ENCODE measurements around the gene ITGB7. TPM values are rescaled to one million over a fixed set of nuclear protein-coding genes. Genes with fewer than 3 reads are reported as not detected.

ITGB7 gene
- total and polyA plus RNA-seq, 10 of the 15 experiments (the other 5 are each of a cell fraction or from before 2014, with no cell fraction given) = 54.5 to 487 (median 252) TPM

DNA sequence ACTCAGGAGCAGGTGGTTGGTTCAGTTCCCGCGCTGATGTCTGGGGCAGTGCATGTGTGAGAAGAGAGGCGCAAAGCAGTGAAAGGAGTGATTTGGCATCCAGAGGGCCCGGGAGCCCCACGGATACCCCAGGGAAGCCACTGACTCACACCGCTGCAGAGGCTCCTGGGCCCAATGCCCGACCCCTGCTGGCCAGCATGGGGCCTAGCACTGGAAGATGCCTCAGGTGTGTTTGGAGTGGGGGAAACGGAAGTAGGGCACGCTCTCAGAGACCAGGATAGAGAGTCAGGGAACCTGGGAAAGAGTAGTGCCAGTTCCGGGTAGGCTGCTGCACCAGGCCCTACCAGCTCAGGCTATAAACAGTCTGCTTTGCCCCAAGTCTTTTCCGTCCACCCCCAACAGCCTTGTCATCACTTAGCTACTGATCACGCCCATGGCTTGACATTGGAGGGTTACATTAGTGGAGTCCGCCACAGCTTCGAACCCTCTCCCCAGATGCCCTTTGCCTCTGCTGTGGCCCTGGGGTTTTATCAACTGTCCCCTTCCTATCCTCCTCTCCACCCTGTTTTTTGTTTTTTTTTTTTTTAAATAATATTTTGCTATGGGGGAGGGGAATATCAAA is 16.8 kb downstream of the ITGB7 start (continued):
- TF ChIP-seq SUZ12 (IDR thresholded peaks at IDR 0.05; ENCODE audit: unreplicated experiment) = no peak
- peak; percentile 47 for TF ChIP-seq MEF2B (IDR thresholded peaks at IDR 0.05; ENCODE audit: partially characterized antibody, poor library complexity, severe bottlenecking)
- no peak for TF ChIP-seq HDAC6 (IDR thresholded peaks at IDR 0.05; ENCODE audit: unreplicated experiment)
- TF ChIP-seq YY1 (IDR thresholded peaks at IDR 0.05; ENCODE audit: low read depth, low read length) = peak; percentile 32; the same call in 1 of the 2 replicates
- peak; percentile 68; the same call in 1 of the 2 replicates for TF ChIP-seq PML (IDR thresholded peaks at IDR 0.05; ENCODE audit: low read length)
- 0 out of 2 replicates have a peak, but pooled peaks have one; percentile 28 for TF ChIP-seq BACH1 (IDR thresholded peaks at IDR 0.05; ENCODE audit: borderline replicate concordance)
- TF ChIP-seq RAD21 (IDR thresholded peaks at IDR 0.05; ENCODE audit: insufficient read depth, low read depth, low read length) = peak; percentile 59
- 0 out of 2 replicates have a peak, but pooled peaks have one; percentile 8 for TF ChIP-seq ZNF384 (IDR thresholded peaks at IDR 0.05; ENCODE audit: borderline replicate concordance, low read depth, low read length)
- no peak for TF ChIP-seq ZNF622 (IDR thresholded peaks at IDR 0.05)
- TF ChIP-seq POLR2AphosphoS5 (IDR thresholded peaks at IDR 0.05; ENCODE audit: low read length) = 0 out of 2 replicates have a peak, but pooled peaks have one; percentile 38
- 0 out of 4 replicates have a peak, but pooled peaks of 1 of the 2 experiments have one; percentile 4 for TF ChIP-seq BHLHE40 (IDR thresholded peaks at IDR 0.05; ENCODE audit: borderline replicate concordance in 1 of 2, low read depth in 2 of 2, low read length in 1 of 2)
- TF ChIP-seq POLR2AphosphoS2 (IDR thresholded peaks at IDR 0.05; ENCODE audit: low read depth, low read length) = 0 out of 2 replicates have a peak, but pooled peaks have one; percentile 50
- no peak for TF ChIP-seq RELA (IDR thresholded peaks at IDR 0.05; ENCODE audit: borderline replicate concordance, partially characterized antibody)
- TF ChIP-seq SMC3 (IDR thresholded peaks at IDR 0.05; ENCODE audit: borderline replicate concordance, low read length) = peak; percentile 64; the same call in 1 of the 2 replicates
- no peak for TF ChIP-seq ESRRA (IDR thresholded peaks at IDR 0.05; ENCODE audit: low read length)

All from GM12878 (cell line).